PC-3 (cell line): ENCODE results near the gene RECQL5. TPM values are rescaled to one million over a fixed set of nuclear protein-coding genes. Genes with fewer than 3 reads are reported as not detected.

Source experiments
- ATAC-seq: fragments of 200-7000 bp; cut with Tn5 transposase; 2 replicates; pipeline ENCODE4 v1.9.1; 2020; ENCODE audit warnings: mild to moderate bottlenecking, moderate library complexity
- BruUV-seq: library from RNA; stranded (reverse); fragments of 400-500 nt; replicated peaks from 2 replicates; lab custom pipeline; 2021; lab: Mats Ljungman, UMichigan
- CTCF ChIA-PET: fragments of 300-600 bp; sonication (Branson Sonifier 250); formaldehyde crosslinking; loops from one replicate; lab custom pipeline; 2022; ENCODE audit warnings: antibody characterized with exemption; lab: Charles Lee
- POLR2A ChIA-PET: fragments of 300-600 bp; sonication (Branson Sonifier 250); formaldehyde crosslinking; loops from one replicate; lab custom pipeline; 2022; ENCODE audit warnings: antibody characterized with exemption; ENCODE audit not compliant: unreplicated experiment; lab: Charles Lee
- DNase-seq: peaks from one replicate; pipeline ENCODE4 v3.0.0-alpha.2; 2015
- H2AFZ ChIP-seq: fragments of 300-600 bp; sonication (generic); 2 replicates; pipeline ENCODE4 v1.6.0; 2016; ENCODE audit warnings: antibody characterized with exemption, low read length
- H3F3A ChIP-seq: fragments of 300-600 bp; sonication (generic); one replicate; pipeline ENCODE4 v1.6.0; 2017; ENCODE audit warnings: antibody characterized with exemption, low read length, control low read depth, mild to moderate bottlenecking; ENCODE audit not compliant: unreplicated experiment
- H3K27ac ChIP-seq: fragments of 300-600 bp; sonication (generic); 2 replicates; pipeline ENCODE4 v1.5.1; 2016; ENCODE audit warnings: mild to moderate bottlenecking, low read length
- H3K27me3 ChIP-seq: fragments of 300-600 bp; sonication (generic); 2 replicates; pipeline ENCODE4 v1.6.1; 2016; ENCODE audit warnings: low read length, mixed read lengths
- H3K36me3 ChIP-seq: fragments of 300-600 bp; sonication (generic); 2 replicates; pipeline ENCODE4 v1.6.1; 2016; ENCODE audit warnings: low read depth, mixed run types, low read length, mixed read lengths
- H3K4me1 ChIP-seq: fragments of 300-600 bp; sonication (generic); 2 replicates; pipeline ENCODE4 v1.5.1; 2016; ENCODE audit warnings: low read length; ENCODE audit not compliant: insufficient read depth
- H3K4me2 ChIP-seq: fragments of 300-600 bp; sonication (generic); 2 replicates; pipeline ENCODE4 v1.6.0; 2016; ENCODE audit warnings: low read length
- H3K4me3 ChIP-seq: fragments of 300-600 bp; sonication (generic); 2 replicates; pipeline ENCODE4 v1.5.1; 2016; ENCODE audit warnings: mild to moderate bottlenecking, low read length, mixed read lengths
- H3K79me2 ChIP-seq: fragments of 300-600 bp; sonication (generic); 2 replicates; pipeline ENCODE4 v1.6.1; 2017; ENCODE audit warnings: low read length, mixed read lengths
- H3K9ac ChIP-seq: fragments of 300-600 bp; sonication (generic); 2 replicates; pipeline ENCODE4 v1.6.0; 2016; ENCODE audit warnings: mild to moderate bottlenecking, low read length
- H3K9me2 ChIP-seq: fragments of 300-600 bp; sonication (generic); replicated peaks from 2 replicates; pipeline ENCODE4 v1.6.1; 2016; ENCODE audit warnings: mixed run types, low read length, mixed read lengths
- H3K9me3 ChIP-seq: fragments of 300-600 bp; sonication (generic); 2 replicates; pipeline ENCODE4 v1.6.1; 2016; ENCODE audit warnings: low read length, mixed read lengths
- H4K20me1 ChIP-seq: fragments of 300-600 bp; sonication (generic); 2 replicates; pipeline ENCODE4 v1.6.1; 2016; ENCODE audit warnings: low read length, mixed read lengths
- EZH2 ChIP-seq: fragments of 300-600 bp; sonication (generic); IDR thresholded peaks from one replicate; pipeline ENCODE4 v1.6.1; 2017; ENCODE audit warnings: antibody characterized with exemption, mild to moderate bottlenecking, low read length; ENCODE audit not compliant: unreplicated experiment
- EZH2phosphoT487 ChIP-seq: fragments of 300-600 bp; sonication (generic); IDR thresholded peaks from 2 replicates; pipeline ENCODE4 v1.6.1; 2018; ENCODE audit warnings: mild to moderate bottlenecking, antibody characterized with exemption, low read length, borderline replicate concordance
- intact Hi-C: fragments of 100-400 bp; cut with micrococcal nuclease; formaldehyde crosslinking; loops from 2 replicates; pipeline ENCODE4 v1.9.0; 2023
- total RNA-seq: library from RNA; depleted of rRNA; stranded (reverse); fragments of >200 nt; gene quantifications from 2 replicates; pipeline ENCODE4 v1.2.3, GENCODE V29; 2014
- TF ChIP-seq, protein P1 (sequence below): fragments of 300-600 bp; sonication (generic); conservative IDR thresholded peaks from 2 replicates; pipeline ENCODE4 v1.5.1; 2017; ENCODE audit warnings: antibody characterized with exemption, low read depth, mild to moderate bottlenecking, low read length

RECQL5 gene
- total RNA-seq, 1 experiment from 2014 or later, result 54.2 TPM

DNA sequence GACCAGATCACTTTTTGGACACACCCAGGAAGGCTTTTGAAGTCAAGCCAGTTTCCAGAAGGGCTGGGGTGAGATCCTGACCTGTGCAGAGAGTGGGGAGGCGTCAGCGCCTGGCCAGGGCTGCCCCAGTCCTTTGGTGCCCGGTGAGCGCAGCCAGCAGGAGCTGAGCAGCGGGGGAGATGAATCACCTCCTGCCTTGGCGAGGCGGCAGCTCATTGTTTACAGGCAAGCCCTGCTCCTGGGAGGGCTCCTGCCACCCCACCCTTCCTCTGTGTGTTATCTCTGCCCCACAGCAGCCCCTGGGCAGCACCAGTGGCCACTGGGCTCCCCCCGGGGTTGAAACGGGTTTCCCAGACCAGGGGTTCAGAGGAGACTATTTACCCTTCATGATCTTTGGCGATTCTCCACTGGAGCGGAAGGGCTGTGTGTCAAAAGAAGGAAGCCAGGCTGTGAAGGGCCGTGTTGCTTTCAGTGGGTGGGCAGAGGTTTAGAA lies 40.2 kb upstream of the RECQL5 start:
- intact Hi-C loops, result loop anchor here (1.0 to 2.0 kb wide), 2 partner anchors 14 to 28 kb away; partner anchors contain the start of gene ITGB4

DNA sequence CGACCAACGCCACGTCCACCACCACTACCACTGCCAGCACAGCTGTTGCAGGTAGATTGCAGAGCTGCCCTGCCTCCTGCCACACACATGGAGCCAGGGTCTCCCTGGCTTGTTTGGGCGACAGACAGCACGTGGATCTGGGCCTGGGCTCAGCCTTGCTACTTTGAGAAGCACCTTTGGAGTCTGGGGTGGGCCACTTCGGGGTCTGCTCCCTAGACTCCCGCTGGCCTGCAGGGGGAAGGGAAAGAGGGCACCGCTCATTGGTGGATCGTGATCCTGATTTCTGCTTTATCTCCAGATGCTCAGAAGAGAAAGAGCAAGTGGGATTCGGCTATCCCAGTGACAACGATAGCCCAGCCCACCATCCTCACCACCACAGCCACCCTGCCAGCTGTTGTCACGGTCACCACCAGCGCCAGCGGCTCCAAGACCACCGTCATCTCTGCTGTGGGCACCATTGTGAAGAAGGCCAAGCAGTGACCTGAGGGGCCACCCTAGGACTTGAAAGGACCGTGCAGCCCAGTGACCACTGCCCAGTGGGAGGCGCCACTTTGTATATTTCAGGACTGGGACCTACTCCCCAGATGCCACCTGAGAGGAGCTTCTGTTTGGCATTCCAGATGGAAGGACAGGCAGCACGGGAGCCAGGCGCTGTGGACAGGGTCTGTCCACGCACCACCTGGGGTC lies 39.2 kb upstream of the RECQL5 start:
- Histone ChIP-seq H3K4me2 (peak overlapping the region; percentile 73), H3K36me3 (peaks cover 63% of the 10 kb centered on the region)
- intact Hi-C loops, result loop anchor here (2.0 kb wide), 1 partner anchor 15 kb away; the partner anchor contains the start of gene ITGB4

More for the DNA sequence above, 40.2 kb upstream of the RECQL5 start:
- Histone ChIP-seq H3K79me2 (no peaks in the 10 kb centered on the region), H3K9me2 (no peaks in the 10 kb centered on the region), H3F3A (peaks cover 6% of the 10 kb centered on the region), H3K36me3 (peaks cover 54% of the 10 kb centered on the region), H3K4me3 (peak overlapping the region; percentile 16; the same call in 1 of the 2 replicates), H4K20me1 (no peaks in the 10 kb centered on the region), H3K9me3 (no peaks in the 10 kb centered on the region), H2AFZ (no peak overlapping the region), H3K4me1 (peaks cover 33% of the 10 kb centered on the region), H3K9ac (peak overlapping the region; percentile 14), H3K4me2 (peak overlapping the region; percentile 73), H3K27ac (peak overlapping the region; percentile 68), H3K27me3 (no peaks in the 10 kb centered on the region)
- POLR2A ChIA-PET, result interaction anchor here (0.6 to 1.3 kb wide), 4 partner anchors 14 to 535 kb away, joined by 3 to 7 read pairs (median 4); partner anchors contain the start of gene ITGB4
- TF ChIP-seq, protein P1, sequence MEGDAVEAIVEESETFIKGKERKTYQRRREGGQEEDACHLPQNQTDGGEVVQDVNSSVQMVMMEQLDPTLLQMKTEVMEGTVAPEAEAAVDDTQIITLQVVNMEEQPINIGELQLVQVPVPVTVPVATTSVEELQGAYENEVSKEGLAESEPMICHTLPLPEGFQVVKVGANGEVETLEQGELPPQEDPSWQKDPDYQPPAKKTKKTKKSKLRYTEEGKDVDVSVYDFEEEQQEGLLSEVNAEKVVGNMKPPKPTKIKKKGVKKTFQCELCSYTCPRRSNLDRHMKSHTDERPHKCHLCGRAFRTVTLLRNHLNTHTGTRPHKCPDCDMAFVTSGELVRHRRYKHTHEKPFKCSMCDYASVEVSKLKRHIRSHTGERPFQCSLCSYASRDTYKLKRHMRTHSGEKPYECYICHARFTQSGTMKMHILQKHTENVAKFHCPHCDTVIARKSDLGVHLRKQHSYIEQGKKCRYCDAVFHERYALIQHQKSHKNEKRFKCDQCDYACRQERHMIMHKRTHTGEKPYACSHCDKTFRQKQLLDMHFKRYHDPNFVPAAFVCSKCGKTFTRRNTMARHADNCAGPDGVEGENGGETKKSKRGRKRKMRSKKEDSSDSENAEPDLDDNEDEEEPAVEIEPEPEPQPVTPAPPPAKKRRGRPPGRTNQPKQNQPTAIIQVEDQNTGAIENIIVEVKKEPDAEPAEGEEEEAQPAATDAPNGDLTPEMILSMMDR, result no peak
- TF ChIP-seq EZH2 (no peak), EZH2phosphoT487 (no peak)
- ATAC-seq (peak; percentile 99), DNase-seq (peak; percentile 94)
- no TSS peak for BruUV-seq
- CTCF ChIA-PET, result interaction anchor here (0.6 to 1.6 kb wide), 11 partner anchors 12 to 171 kb away, joined by 3 to 7 read pairs (median 4); partner anchors contain the start of genes ITGB4, SMIM5 and TRIM47

More for the DNA sequence above, 39.2 kb upstream of the RECQL5 start:
- DNase-seq (no peak), ATAC-seq (no peak)
- H2AFZ ChIP-seq, result no peak overlapping the region
- H4K20me1 ChIP-seq, result no peaks in the 10 kb centered on the region
- ChIA-PET POLR2A (interaction anchor here (1.3 kb wide), 1 partner anchor 15 kb away, joined by 7 read pairs; the partner anchor contains the start of gene ITGB4), CTCF (interaction anchor here (0.7 to 1.6 kb wide), 5 partner anchors 12 to 42 kb away, joined by 3 to 7 read pairs (median 4); no protein-coding TSS in a partner anchor)
- TF ChIP-seq, protein P1, result peak; percentile 45
- no peak for TF ChIP-seq EZH2phosphoT487
- no peaks in the 10 kb centered on the region for H3K9me3 ChIP-seq
- H3K4me1 ChIP-seq, result peaks cover 36% of the 10 kb centered on the region
- no peak overlapping the region for H3K4me3 ChIP-seq
- peaks cover 7% of the 10 kb centered on the region for H3K79me2 ChIP-seq
- H3K9me2 ChIP-seq, result no peaks in the 10 kb centered on the region
- peak overlapping the region; percentile 68 for H3K27ac ChIP-seq
- H3F3A ChIP-seq, result peaks cover 6% of the 10 kb centered on the region
- H3K9ac ChIP-seq, result peak overlapping the region; percentile 4; the same call in 1 of the 2 replicates
- BruUV-seq, result TSS peak; percentile 72
- H3K27me3 ChIP-seq, result no peaks in the 10 kb centered on the region
